Body of pancreas (tissue), 4 donors: ENCODE data around the gene SLC6A19.

Experiments used
- POLR2A ChIP-seq, 3 donors: fragments of 450-650 bp; IDR thresholded peaks; one replicate each; pipeline ENCODE4 v1.6.1; 2016; ENCODE audit warnings: antibody characterized with exemption in 3 of 3, mild to moderate bottlenecking in 2 of 3
- TF ChIP-seq, protein P1 (sequence below), 7 experiments: fragments of 450-650 bp in 4 of 7; fragments of 200-600 bp in 3 of 7; sonication (generic) in 3 of 7; IDR thresholded peaks; one replicate each; pipeline ENCODE4 v1.5.1; 2016 to 2019; ENCODE audit warnings: antibody characterized with exemption in 7 of 7

DNA sequence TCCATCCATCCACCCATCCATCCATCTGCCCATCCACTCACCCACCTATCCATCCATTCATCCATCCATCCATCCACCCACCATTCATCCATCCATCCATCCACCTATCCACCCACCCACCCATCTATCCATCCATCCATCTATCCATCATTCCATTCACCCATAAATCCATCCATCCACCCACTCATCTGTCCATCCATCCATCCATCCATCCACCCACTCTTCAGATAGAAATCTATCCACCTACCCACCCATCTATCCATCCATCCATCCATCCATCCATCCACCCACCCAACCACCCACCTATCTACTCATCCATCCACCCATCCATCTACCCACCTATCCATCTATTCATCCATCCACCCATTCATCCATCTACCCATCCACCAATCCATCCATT, 35.0 kb upstream of the SLC6A19 start:
- TF ChIP-seq POLR2A (IDR thresholded peaks at IDR 0.05), result no peak
- TF ChIP-seq, protein P1, sequence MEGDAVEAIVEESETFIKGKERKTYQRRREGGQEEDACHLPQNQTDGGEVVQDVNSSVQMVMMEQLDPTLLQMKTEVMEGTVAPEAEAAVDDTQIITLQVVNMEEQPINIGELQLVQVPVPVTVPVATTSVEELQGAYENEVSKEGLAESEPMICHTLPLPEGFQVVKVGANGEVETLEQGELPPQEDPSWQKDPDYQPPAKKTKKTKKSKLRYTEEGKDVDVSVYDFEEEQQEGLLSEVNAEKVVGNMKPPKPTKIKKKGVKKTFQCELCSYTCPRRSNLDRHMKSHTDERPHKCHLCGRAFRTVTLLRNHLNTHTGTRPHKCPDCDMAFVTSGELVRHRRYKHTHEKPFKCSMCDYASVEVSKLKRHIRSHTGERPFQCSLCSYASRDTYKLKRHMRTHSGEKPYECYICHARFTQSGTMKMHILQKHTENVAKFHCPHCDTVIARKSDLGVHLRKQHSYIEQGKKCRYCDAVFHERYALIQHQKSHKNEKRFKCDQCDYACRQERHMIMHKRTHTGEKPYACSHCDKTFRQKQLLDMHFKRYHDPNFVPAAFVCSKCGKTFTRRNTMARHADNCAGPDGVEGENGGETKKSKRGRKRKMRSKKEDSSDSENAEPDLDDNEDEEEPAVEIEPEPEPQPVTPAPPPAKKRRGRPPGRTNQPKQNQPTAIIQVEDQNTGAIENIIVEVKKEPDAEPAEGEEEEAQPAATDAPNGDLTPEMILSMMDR (IDR thresholded peaks at IDR 0.05), result no peak
